Caco-2 (cell line): ENCODE data around the gene NUDT7. TPM values are rescaled to one million over a fixed set of nuclear protein-coding genes. Genes with fewer than 3 reads are reported as not detected.

Source experiments
- BruUV-seq: library from RNA; stranded (reverse); fragments of 400-500 nt; replicated peaks from 2 replicates; lab custom pipeline; 2021; lab: Mats Ljungman, UMichigan
- CTCF ChIA-PET: fragments of 300-600 bp; sonication (Branson Sonifier 250); formaldehyde crosslinking; loops from one replicate; lab custom pipeline; 2022; ENCODE audit warnings: antibody characterized with exemption; lab: Charles Lee
- POLR2A ChIA-PET: fragments of 300-600 bp; sonication (Branson Sonifier 250); formaldehyde crosslinking; loops from one replicate; lab custom pipeline; 2022; ENCODE audit warnings: antibody characterized with exemption; lab: Charles Lee
- DNase-seq, 2 experiments: peaks; one replicate each; pipeline versions ENCODE4 v3.0.0 to v3.0.0-alpha.2; 2020 to 2022
- H3K27me3 ChIP-seq: replicated peaks from 2 replicates; pipeline ENCODE4 v1.6.0; 2011; ENCODE audit warnings: low read length; ENCODE audit not compliant: control insufficient read depth, insufficient read depth
- H3K36me3 ChIP-seq: 2 replicates; pipeline ENCODE4 v1.5.1; 2011; ENCODE audit warnings: low read length; ENCODE audit not compliant: control insufficient read depth, insufficient read depth
- H3K4me1 ChIP-seq: fragments of 250-450 bp; sonication (Bioruptor Pico); 2 replicates; pipeline ENCODE4 v1.5.1; 2020; ENCODE audit warnings: mild to moderate bottlenecking
- H3K4me3 ChIP-seq: 2 replicates; pipeline ENCODE4 v1.5.1; 2011; ENCODE audit warnings: low read depth, mild to moderate bottlenecking, control low read depth, low read length
- H3K9me3 ChIP-seq: fragments of 250-450 bp; sonication (Bioruptor Pico); 2 replicates; pipeline ENCODE4 v1.5.1; 2020; ENCODE audit warnings: mild to moderate bottlenecking, moderate library complexity
- H3K27ac Mint-ChIP-seq: one replicate; pipeline ENCODE4 v1.8.0; 2022; ENCODE audit warnings: mixed read lengths; ENCODE audit not compliant: unreplicated experiment
- H3K27me3 Mint-ChIP-seq: one replicate; pipeline ENCODE4 v1.8.0; 2022; ENCODE audit warnings: mixed read lengths; ENCODE audit not compliant: insufficient read depth, unreplicated experiment
- H3K36me3 Mint-ChIP-seq: one replicate; pipeline ENCODE4 v1.8.0; 2022; ENCODE audit warnings: mild to moderate bottlenecking, mixed read lengths; ENCODE audit not compliant: insufficient read depth, unreplicated experiment
- H3K4me1 Mint-ChIP-seq: one replicate; pipeline ENCODE4 v1.8.0; 2022; ENCODE audit warnings: low read depth, mixed read lengths; ENCODE audit not compliant: unreplicated experiment
- H3K4me3 Mint-ChIP-seq: one replicate; pipeline ENCODE4 v1.8.0; 2022; ENCODE audit warnings: mild to moderate bottlenecking, moderate library complexity, mixed read lengths; ENCODE audit not compliant: unreplicated experiment
- H3K9me3 Mint-ChIP-seq: one replicate; pipeline ENCODE4 v1.8.0; 2022; ENCODE audit warnings: mixed read lengths; ENCODE audit not compliant: unreplicated experiment
- CTCF ChIP-seq, 2 experiments: fragments of 200-600 bp in 1 of 2; IDR thresholded peaks; 1 replicate in 1 of 2; 2 replicates in 1 of 2; pipeline versions ENCODE4 v1.5.1 to v1.8.0; 2011 to 2022; ENCODE audit warnings: antibody characterized with exemption in 1 of 2, control low read depth in 1 of 2, inconsistent platforms in 1 of 2, low read depth in 1 of 2, low read length in 1 of 2, mild to moderate bottlenecking in 1 of 2, moderate library complexity in 1 of 2; ENCODE audit not compliant: insufficient read depth in 1 of 2, severe bottlenecking in 1 of 2, unreplicated experiment in 1 of 2
- intact Hi-C: fragments of 100-400 bp; cut with micrococcal nuclease; formaldehyde crosslinking; loops from one replicate; pipeline ENCODE4 v1.10.0; 2022; ENCODE audit not compliant: unreplicated experiment
- total RNA-seq: library from RNA; stranded (reverse); gene quantifications from 2 replicates; pipeline ENCODE4 v1.2.3, GENCODE V29; 2022

NUDT7 gene
- total RNA-seq, 1 experiment from 2014 or later, result 6.9 TPM

GRCh38 chr16:77689971-77690370, 32.3 kb upstream of the NUDT7 start:
- Histone ChIP-seq H3K36me3 (no peaks in the 10 kb centered on the region), H3K27me3 (no peaks in the 10 kb centered on the region; the same call in 1 of the 2 replicates), H3K4me3 (no peak overlapping the region), H3K4me1 (no peaks in the 10 kb centered on the region), H3K9me3 (no peaks in the 10 kb centered on the region)
- Mint-ChIP-seq H3K27me3 (peaks cover 36% of the 10 kb centered on the region), H3K4me1 (no peaks in the 10 kb centered on the region), H3K4me3 (no peak overlapping the region), H3K9me3 (no peaks in the 10 kb centered on the region), H3K36me3 (no peaks in the 10 kb centered on the region), H3K27ac (no peak overlapping the region)
- DNase-seq, result no peak
- POLR2A ChIA-PET, result no interaction called here
- BruUV-seq, result no TSS peak
- CTCF ChIA-PET, result no interaction called here
- intact Hi-C loops, result no loop called here
- no peak for TF ChIP-seq CTCF (IDR thresholded peaks at IDR 0.05; ENCODE audit: insufficient read depth in 1 of 2, low read depth in 1 of 2, low read length in 1 of 2, severe bottlenecking in 1 of 2, unreplicated experiment in 1 of 2)

- no peak for TF ChIP-seq CTCF (IDR thresholded peaks at IDR 0.05; ENCODE audit: insufficient read depth in 1 of 2, low read depth in 1 of 2, low read length in 1 of 2, severe bottlenecking in 1 of 2, unreplicated experiment in 1 of 2)
- Histone ChIP-seq H3K4me1 (no peaks in the 10 kb centered on the region), H3K27me3 (no peaks in the 10 kb centered on the region; the same call in 1 of the 2 replicates), H3K9me3 (no peaks in the 10 kb centered on the region), H3K4me3 (no peak overlapping the region), H3K36me3 (no peaks in the 10 kb centered on the region)
- POLR2A ChIA-PET, result no interaction called here
- no peak overlapping the region for H3K27ac Mint-ChIP-seq
- H3K27me3 Mint-ChIP-seq, result peaks cover 33% of the 10 kb centered on the region
- no TSS peak for BruUV-seq
- H3K4me3 Mint-ChIP-seq, result no peak overlapping the region
- intact Hi-C loops, result no loop called here
- no peaks in the 10 kb centered on the region for H3K36me3 Mint-ChIP-seq
- H3K4me1 Mint-ChIP-seq, result no peaks in the 10 kb centered on the region
- CTCF ChIA-PET, result no interaction called here
- DNase-seq, result no peak
- H3K9me3 Mint-ChIP-seq, result no peaks in the 10 kb centered on the region
Measured at GRCh38 chr16:77690416-77690815, 31.9 kb upstream of the NUDT7 start.

- H3K36me3 Mint-ChIP-seq, result no peaks in the 10 kb centered on the region
- H3K9me3 Mint-ChIP-seq, result no peaks in the 10 kb centered on the region
- Histone ChIP-seq H3K9me3 (no peaks in the 10 kb centered on the region), H3K27me3 (no peaks in the 10 kb centered on the region; the same call in 1 of the 2 replicates), H3K36me3 (no peaks in the 10 kb centered on the region), H3K4me3 (no peak overlapping the region), H3K4me1 (no peaks in the 10 kb centered on the region)
- H3K4me3 Mint-ChIP-seq, result no peak overlapping the region
- ChIA-PET CTCF (no interaction called here), POLR2A (no interaction called here)
- H3K27ac Mint-ChIP-seq, result no peak overlapping the region
- H3K4me1 Mint-ChIP-seq, result no peaks in the 10 kb centered on the region
- intact Hi-C loops, result no loop called here
- TF ChIP-seq CTCF (IDR thresholded peaks at IDR 0.05; ENCODE audit: insufficient read depth in 1 of 2, low read depth in 1 of 2, low read length in 1 of 2, severe bottlenecking in 1 of 2, unreplicated experiment in 1 of 2), result no peak
- DNase-seq, result no peak
- no TSS peak for BruUV-seq
- peaks cover 29% of the 10 kb centered on the region for H3K27me3 Mint-ChIP-seq
Measured at GRCh38 chr16:77692612-77693011, 29.7 kb upstream of the NUDT7 start.
